Central memory CD8-positive, alpha-beta T cell (primary cell): ENCODE results near the gene SPOCK1.
"Not testable (repeated sequence)": the region's sequence is repeated elsewhere in the genome, so short reads cannot be mapped to it uniquely, and the experiment has no call there.

ENCODE experiments used
- ATAC-seq: fragments of 150-1000 bp; cut with Tn5 transposase; replicated peaks from 2 replicates; pipeline ENCODE4 v1.10.0; 2022; ENCODE audit warnings: mild to moderate bottlenecking, moderate FRiP score, moderate number of reproducible peaks; ENCODE audit not compliant: poor library complexity, severe bottlenecking; ENCODE audit errors: extremely low read depth
- DNase-seq, 2 donors: peaks; one replicate each; pipeline ENCODE4 v3.0.0; 2021; ENCODE audit warnings: low spot score in 2 of 2
- H3K27ac Mint-ChIP-seq: one replicate; pipeline ENCODE4 v1.8.0; 2022; ENCODE audit warnings: low read depth, mild to moderate bottlenecking, moderate library complexity, mixed read lengths
- H3K27me3 Mint-ChIP-seq: one replicate; pipeline ENCODE4 v1.8.0; 2022; ENCODE audit warnings: mixed read lengths
- H3K36me3 Mint-ChIP-seq: one replicate; pipeline ENCODE4 v1.8.0; 2022; ENCODE audit warnings: mild to moderate bottlenecking, moderate library complexity, mixed read lengths; ENCODE audit not compliant: insufficient read depth
- H3K4me1 Mint-ChIP-seq: one replicate; pipeline ENCODE4 v1.8.0; 2022; ENCODE audit warnings: mixed read lengths
- H3K4me3 Mint-ChIP-seq: one replicate; pipeline ENCODE4 v1.8.0; 2022; ENCODE audit warnings: mild to moderate bottlenecking, moderate library complexity, mixed read lengths
- H3K9me3 Mint-ChIP-seq: one replicate; pipeline ENCODE4 v1.8.0; 2022; ENCODE audit warnings: mixed read lengths

Gene SPOCK1

GRCh38 chr5:137503456-137503855 is 4.3 kb upstream of the SPOCK1 start:
- Mint-ChIP-seq H3K4me1 (no peaks in the 10 kb centered on the region), H3K9me3 (no peaks in the 10 kb centered on the region), H3K4me3 (no peak overlapping the region), H3K36me3 (no peaks in the 10 kb centered on the region), H3K27ac (no peak overlapping the region), H3K27me3 (peaks cover 20% of the 10 kb centered on the region)
- no peak for ATAC-seq
- no peak for DNase-seq

- Mint-ChIP-seq H3K4me3 (no peak overlapping the region), H3K36me3 (no peaks in the 10 kb centered on the region), H3K4me1 (no peaks in the 10 kb centered on the region), H3K27me3 (peaks cover 20% of the 10 kb centered on the region), H3K9me3 (no peaks in the 10 kb centered on the region), H3K27ac (no peak overlapping the region)
- DNase-seq, result no peak
- no peak for ATAC-seq
These were observed 3.5 kb upstream of the SPOCK1 start for GRCh38 chr5:137502632-137503031.

GRCh38 chr5:137501846-137502406 is 2.8 kb upstream of the SPOCK1 start:
- no peak overlapping the region for H3K4me3 Mint-ChIP-seq
- H3K9me3 Mint-ChIP-seq, result no peaks in the 10 kb centered on the region
- ATAC-seq, result no peak
- no peak overlapping the region for H3K27ac Mint-ChIP-seq
- no peak for DNase-seq
- H3K27me3 Mint-ChIP-seq, result peaks cover 27% of the 10 kb centered on the region
- no peaks in the 10 kb centered on the region for H3K4me1 Mint-ChIP-seq
- H3K36me3 Mint-ChIP-seq, result no peaks in the 10 kb centered on the region

- H3K27me3 Mint-ChIP-seq, result peaks cover 34% of the 10 kb centered on the region
- H3K4me1 Mint-ChIP-seq, result no peaks in the 10 kb centered on the region
- no peaks in the 10 kb centered on the region for H3K9me3 Mint-ChIP-seq
- DNase-seq, result no peak
- no peaks in the 10 kb centered on the region for H3K36me3 Mint-ChIP-seq
- H3K27ac Mint-ChIP-seq, result no peak overlapping the region
- no peak overlapping the region for H3K4me3 Mint-ChIP-seq
- ATAC-seq, result no peak
These were observed 2.1 kb upstream of the SPOCK1 start for GRCh38 chr5:137501226-137501625.

GRCh38 chr5:137500615-137501225 is 1.6 kb upstream of the SPOCK1 start:
- Mint-ChIP-seq H3K9me3 (no peaks in the 10 kb centered on the region), H3K4me3 (no peak overlapping the region), H3K27ac (no peak overlapping the region), H3K4me1 (no peaks in the 10 kb centered on the region), H3K27me3 (peaks cover 36% of the 10 kb centered on the region), H3K36me3 (no peaks in the 10 kb centered on the region)
- ATAC-seq, result no peak
- DNase-seq, result no peak

GRCh38 chr5:137499506-137499847 is 351 bp upstream of the SPOCK1 start:
- not testable (repeated sequence) for DNase-seq, H3K27ac Mint-ChIP-seq, ATAC-seq, H3K36me3 Mint-ChIP-seq, H3K4me3 Mint-ChIP-seq, H3K4me1 Mint-ChIP-seq, H3K9me3 Mint-ChIP-seq
- peaks cover 25% of the 10 kb centered on the region for H3K27me3 Mint-ChIP-seq

GRCh38 chr5:137498301-137498735 is 808 bp downstream of the SPOCK1 start:
- no peaks in the 10 kb centered on the region for H3K36me3 Mint-ChIP-seq
- H3K4me3 Mint-ChIP-seq, result no peak overlapping the region
- ATAC-seq, result no peak
- H3K4me1 Mint-ChIP-seq, result no peaks in the 10 kb centered on the region
- H3K27me3 Mint-ChIP-seq, result peaks cover 25% of the 10 kb centered on the region
- no peak for DNase-seq
- H3K9me3 Mint-ChIP-seq, result no peaks in the 10 kb centered on the region
- H3K27ac Mint-ChIP-seq, result no peak overlapping the region

GRCh38 chr5:137497396-137498290 is 1.5 kb downstream of the SPOCK1 start:
- ATAC-seq (no peak), DNase-seq (no peak)
- H3K27ac Mint-ChIP-seq, result no peak overlapping the region
- H3K9me3 Mint-ChIP-seq, result no peaks in the 10 kb centered on the region
- no peaks in the 10 kb centered on the region for H3K4me1 Mint-ChIP-seq
- H3K36me3 Mint-ChIP-seq, result no peaks in the 10 kb centered on the region
- H3K4me3 Mint-ChIP-seq, result no peak overlapping the region
- H3K27me3 Mint-ChIP-seq, result peaks cover 25% of the 10 kb centered on the region

- Mint-ChIP-seq H3K27me3 (peaks cover 25% of the 10 kb centered on the region), H3K4me1 (no peaks in the 10 kb centered on the region), H3K36me3 (no peaks in the 10 kb centered on the region), H3K4me3 (no peak overlapping the region), H3K27ac (no peak overlapping the region), H3K9me3 (no peaks in the 10 kb centered on the region)
- DNase-seq (no peak), ATAC-seq (no peak)
These were observed 2.2 kb downstream of the SPOCK1 start for GRCh38 chr5:137496919-137497318.

GRCh38 chr5:137492331-137492730 is 6.8 kb downstream of the SPOCK1 start:
- H3K27me3 Mint-ChIP-seq, result peaks cover 14% of the 10 kb centered on the region
- H3K27ac Mint-ChIP-seq, result no peak overlapping the region
- H3K4me1 Mint-ChIP-seq, result no peaks in the 10 kb centered on the region
- no peak for DNase-seq
- no peaks in the 10 kb centered on the region for H3K36me3 Mint-ChIP-seq
- ATAC-seq, result no peak
- H3K9me3 Mint-ChIP-seq, result no peaks in the 10 kb centered on the region
- no peak overlapping the region for H3K4me3 Mint-ChIP-seq

- Mint-ChIP-seq H3K4me1 (no peaks in the 10 kb centered on the region), H3K27me3 (peaks cover 2% of the 10 kb centered on the region), H3K4me3 (no peak overlapping the region), H3K36me3 (no peaks in the 10 kb centered on the region), H3K27ac (no peak overlapping the region), H3K9me3 (no peaks in the 10 kb centered on the region)
- ATAC-seq (no peak), DNase-seq (no peak)
These were observed 8.0 kb downstream of the SPOCK1 start for GRCh38 chr5:137491121-137491520.

- ATAC-seq, result no peak
- no peaks in the 10 kb centered on the region for H3K9me3 Mint-ChIP-seq
- no peak overlapping the region for H3K4me3 Mint-ChIP-seq
These were observed 8.5 kb downstream of the SPOCK1 start for GRCh38 chr5:137490591-137490990.

GRCh38 chr5:137488974-137489373 is 10.2 kb downstream of the SPOCK1 start:
- ATAC-seq, result no peak
- no peaks in the 10 kb centered on the region for H3K27me3 Mint-ChIP-seq
- H3K9me3 Mint-ChIP-seq, result no peaks in the 10 kb centered on the region
- H3K4me1 Mint-ChIP-seq, result no peaks in the 10 kb centered on the region
- H3K36me3 Mint-ChIP-seq, result no peaks in the 10 kb centered on the region
- no peak overlapping the region for H3K27ac Mint-ChIP-seq
- no peak for DNase-seq
- H3K4me3 Mint-ChIP-seq, result no peak overlapping the region

More at GRCh38 chr5:137490591-137490990, 8.5 kb downstream of the SPOCK1 start:
- no peak for DNase-seq
- H3K4me1 Mint-ChIP-seq, result no peaks in the 10 kb centered on the region
- no peaks in the 10 kb centered on the region for H3K36me3 Mint-ChIP-seq
- no peak overlapping the region for H3K27ac Mint-ChIP-seq
- H3K27me3 Mint-ChIP-seq, result no peaks in the 10 kb centered on the region
